Activated CD4-positive, alpha-beta T cell treated with anti-CD3 and anti-CD28 coated beads for 48 hours (primary cell): ENCODE measurements around the gene TTC17.

ENCODE experiments used
- DNase-seq: peaks from one replicate; pipeline ENCODE4 v3.0.0-alpha.2; 2020

Gene TTC17

GRCh38 chr11:43542750-43543712, 184.3 kb downstream of the TTC17 start:
- DNase-seq = no peak
